Progenitor cell of endocrine pancreas (in vitro differentiated cells): ENCODE measurements around the gene HOXA10. TPM values are rescaled to one million over a fixed set of nuclear protein-coding genes. Genes with fewer than 3 reads are reported as not detected.

Experiments
- DNase-seq: peaks from one replicate; pipeline ENCODE4 v3.0.0; 2021; ENCODE audit warnings: low spot score; ENCODE audit not compliant: unreplicated experiment
- H3K27ac Mint-ChIP-seq: 2 replicates; pipeline ENCODE4 v1.8.0; 2021; ENCODE audit warnings: mild to moderate bottlenecking, moderate library complexity, mixed read lengths
- H3K27me3 Mint-ChIP-seq: 2 replicates; pipeline ENCODE4 v1.8.0; 2021; ENCODE audit warnings: mixed read lengths
- H3K36me3 Mint-ChIP-seq: 2 replicates; pipeline ENCODE4 v1.8.0; 2022; ENCODE audit warnings: mixed read lengths; ENCODE audit not compliant: insufficient read depth
- H3K4me1 Mint-ChIP-seq: 2 replicates; pipeline ENCODE4 v1.8.0; 2021; ENCODE audit warnings: low read depth, mixed read lengths
- H3K4me3 Mint-ChIP-seq: 2 replicates; pipeline ENCODE4 v1.8.0; 2021; ENCODE audit warnings: low read depth, mild to moderate bottlenecking, moderate library complexity, mixed read lengths
- H3K9me3 Mint-ChIP-seq: 2 replicates; pipeline ENCODE4 v1.8.0; 2021; ENCODE audit warnings: low read depth, mixed read lengths
- CTCF ChIP-seq: fragments of 200-600 bp; sonication (generic); IDR thresholded peaks from one replicate; pipeline ENCODE4 v1.5.0; 2021; ENCODE audit warnings: antibody characterized with exemption, mild to moderate bottlenecking; ENCODE audit not compliant: unreplicated experiment
- total RNA-seq: library from RNA; stranded (reverse); gene quantifications from 2 replicates; pipeline ENCODE4 v1.2.1, GENCODE V29; 2021

HOXA10 gene
- total RNA-seq, 1 donor from 2014 or later = not detected

GRCh38 chr7:27194686-27195379 lies 20.7 kb upstream of the HOXA10 start:
- H3K4me3 Mint-ChIP-seq = no peak overlapping the region
- DNase-seq = no peak
- no peak for TF ChIP-seq CTCF
- H3K9me3 Mint-ChIP-seq = no peaks in the 10 kb centered on the region
- H3K4me1 Mint-ChIP-seq = no peaks in the 10 kb centered on the region
- H3K27me3 Mint-ChIP-seq = peaks cover 92% of the 10 kb centered on the region
- H3K36me3 Mint-ChIP-seq = no peaks in the 10 kb centered on the region
- no peak overlapping the region for H3K27ac Mint-ChIP-seq

- TF ChIP-seq CTCF = no peak
- H3K27ac Mint-ChIP-seq = no peak overlapping the region
- H3K4me1 Mint-ChIP-seq = no peaks in the 10 kb centered on the region
- H3K27me3 Mint-ChIP-seq = peaks cover 96% of the 10 kb centered on the region
- no peaks in the 10 kb centered on the region for H3K9me3 Mint-ChIP-seq
- no peaks in the 10 kb centered on the region for H3K36me3 Mint-ChIP-seq
- no peak for DNase-seq
- H3K4me3 Mint-ChIP-seq = no peak overlapping the region
These were observed 19.9 kb upstream of the HOXA10 start for GRCh38 chr7:27194002-27194352.

- no peak for DNase-seq
- Mint-ChIP-seq H3K4me1 (peaks cover 2% of the 10 kb centered on the region), H3K4me3 (no peak overlapping the region), H3K27me3 (peaks cover 96% of the 10 kb centered on the region), H3K9me3 (no peaks in the 10 kb centered on the region), H3K27ac (no peak overlapping the region), H3K36me3 (no peaks in the 10 kb centered on the region)
- no peak for TF ChIP-seq CTCF
These were observed 19.3 kb upstream of the HOXA10 start for GRCh38 chr7:27193335-27194001.

- peaks cover 96% of the 10 kb centered on the region for H3K27me3 Mint-ChIP-seq
- no peaks in the 10 kb centered on the region for H3K36me3 Mint-ChIP-seq
- no peak for TF ChIP-seq CTCF
- H3K4me3 Mint-ChIP-seq = no peak overlapping the region
- H3K27ac Mint-ChIP-seq = no peak overlapping the region
- peaks cover 5% of the 10 kb centered on the region for H3K4me1 Mint-ChIP-seq
- no peaks in the 10 kb centered on the region for H3K9me3 Mint-ChIP-seq
- DNase-seq = no peak
These were observed 18.6 kb upstream of the HOXA10 start for GRCh38 chr7:27192546-27193334.

- no peak for DNase-seq
- Mint-ChIP-seq H3K9me3 (no peaks in the 10 kb centered on the region), H3K27me3 (peaks cover 96% of the 10 kb centered on the region), H3K4me3 (no peak overlapping the region), H3K27ac (no peak overlapping the region), H3K4me1 (peaks cover 5% of the 10 kb centered on the region), H3K36me3 (no peaks in the 10 kb centered on the region)
- TF ChIP-seq CTCF = no peak
These were observed 17.9 kb upstream of the HOXA10 start for GRCh38 chr7:27191833-27192545.
